Stimulated activated CD4-positive, alpha-beta T cell treated with anti-CD3 and anti-CD28 coated beads, Interleukin-4, amount 100 ng/mL, for 1 hour (primary cell): ENCODE results near the gene SENP2.
"Not testable (repeated sequence)": the region's sequence is repeated elsewhere in the genome, so short reads cannot be mapped to it uniquely, and the experiment has no call there.

Source experiments
- DNase-seq: peaks from one replicate; pipeline ENCODE4 v3.0.0-alpha.2; 2020

The SENP2 gene

DNA sequence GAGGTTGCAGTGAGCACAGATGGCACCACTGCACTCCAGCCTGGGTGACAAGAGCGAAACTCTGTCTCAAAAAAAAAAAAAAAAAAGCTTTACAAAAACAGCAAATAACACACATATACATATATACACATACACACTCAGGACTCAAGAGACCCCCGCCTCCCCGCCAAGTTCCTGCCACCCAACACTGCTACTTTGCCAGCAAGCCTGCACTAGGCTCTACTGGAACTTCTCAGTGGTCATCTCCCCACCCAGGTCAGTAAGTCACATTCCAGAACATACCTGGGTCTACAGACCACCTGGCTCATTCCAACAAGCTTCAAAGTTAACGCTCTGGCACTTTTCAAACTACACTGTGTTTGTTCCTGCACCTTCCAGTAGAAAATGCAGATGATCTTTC is 62.3 kb downstream of the SENP2 start:
- no peak for DNase-seq

- no peak for DNase-seq
These were observed 63.3 kb downstream of the SENP2 start for GRCh38 chr3:185649414-185649813.

DNA sequence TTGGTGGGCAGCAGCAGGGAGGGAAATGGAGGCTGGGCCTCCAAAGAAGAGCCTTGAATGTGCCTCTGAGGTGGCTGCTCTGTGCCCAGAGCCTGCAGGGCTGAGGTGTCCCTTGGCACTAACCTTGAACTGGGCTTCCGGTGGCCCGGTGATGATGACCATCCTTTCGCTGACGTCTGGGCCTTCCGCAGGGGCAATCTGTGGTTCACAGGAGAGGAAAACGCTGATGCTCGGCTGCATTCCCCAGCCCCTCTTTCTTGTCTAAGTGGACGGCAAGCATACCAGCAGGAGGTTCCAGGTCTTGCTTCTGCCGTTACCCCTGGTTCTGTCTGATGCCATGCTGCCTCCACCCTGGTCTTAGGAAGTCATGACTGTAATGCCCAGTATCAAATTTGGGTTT is 65.9 kb downstream of the SENP2 start:
- DNase-seq, result no peak

DNA sequence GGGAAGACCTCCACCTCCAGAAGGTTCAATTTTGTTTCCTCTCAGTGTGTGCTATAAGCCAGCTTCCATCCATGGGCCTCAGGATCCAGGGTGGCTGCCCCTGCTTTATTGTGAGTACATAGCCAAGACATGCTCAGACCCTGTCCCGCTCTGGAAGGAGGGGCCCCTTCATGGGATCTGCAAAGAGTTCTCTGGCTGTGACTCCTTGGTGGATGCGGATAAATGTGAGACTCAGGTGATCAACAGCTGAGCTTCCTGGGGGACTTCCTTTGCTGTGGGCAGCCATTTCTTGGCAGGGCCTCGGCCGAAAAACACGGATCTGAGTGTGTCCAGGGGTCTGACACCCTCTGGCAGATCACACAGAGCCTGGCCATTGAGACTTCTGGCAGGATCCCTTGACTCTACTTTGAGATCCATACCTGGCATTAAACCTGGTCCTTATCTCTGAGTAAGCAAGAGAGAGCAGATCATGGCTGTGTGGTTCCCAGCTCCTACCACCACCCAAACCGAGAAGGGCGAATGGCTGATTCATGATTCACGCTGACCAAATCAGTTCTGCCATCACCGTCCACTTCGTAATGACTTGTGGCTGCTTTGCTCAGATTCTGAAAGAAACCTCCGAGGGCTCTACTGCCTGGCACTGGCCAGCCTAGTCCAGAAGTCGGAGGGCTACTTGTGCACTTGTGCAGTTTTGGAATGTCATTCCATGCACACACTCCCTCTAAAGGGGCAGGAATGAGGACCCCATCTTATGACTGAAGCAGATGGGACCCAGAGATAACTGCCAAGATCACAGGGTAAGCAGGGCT is 68.1 kb downstream of the SENP2 start:
- no peak for DNase-seq

- DNase-seq, result no peak
These were observed 68.7 kb downstream of the SENP2 start for GRCh38 chr3:185654758-185655145.

DNA sequence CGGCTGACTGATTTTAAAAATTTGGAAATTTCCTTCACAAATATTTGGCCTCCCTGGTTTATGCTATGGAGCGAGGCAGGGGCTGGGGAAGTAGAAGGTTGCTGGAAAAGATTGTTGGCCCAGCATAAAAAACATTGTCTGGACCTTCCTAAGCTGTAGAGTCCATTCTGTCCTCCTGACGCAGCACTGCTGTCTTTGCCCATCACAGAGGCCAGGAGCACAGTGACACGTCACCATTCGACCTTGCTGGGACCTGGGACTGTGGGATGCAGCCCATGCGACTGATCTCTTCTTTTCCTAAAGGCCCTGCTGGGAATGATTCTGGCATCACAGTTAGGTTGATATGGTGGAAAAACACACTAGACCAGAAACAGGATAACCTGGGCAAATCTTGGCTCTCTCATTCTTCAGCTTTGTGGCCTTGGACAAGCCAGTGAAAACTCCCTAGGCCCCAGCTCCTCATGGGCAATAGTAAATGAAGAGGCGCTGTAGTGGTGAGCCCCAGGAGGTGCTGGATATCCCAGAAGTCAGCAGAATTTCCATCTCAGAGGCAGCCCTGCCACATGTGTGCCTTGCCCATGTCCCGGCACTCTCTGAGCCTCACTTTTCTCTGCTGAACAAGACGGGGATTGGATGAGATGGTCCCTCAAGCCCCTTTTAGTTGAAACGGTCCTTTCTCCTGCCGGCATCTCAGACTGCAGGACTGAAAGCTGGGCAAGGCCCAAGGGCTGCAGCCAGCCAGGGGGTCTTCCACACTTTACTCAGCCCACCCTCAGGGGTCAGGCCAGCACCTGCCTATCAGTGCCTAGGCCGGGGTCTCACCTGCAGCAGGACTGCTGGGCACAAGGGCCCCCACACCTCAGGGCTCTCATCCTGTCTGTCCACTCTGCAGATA is 69.6 kb downstream of the SENP2 start:
- no peak for DNase-seq

DNA sequence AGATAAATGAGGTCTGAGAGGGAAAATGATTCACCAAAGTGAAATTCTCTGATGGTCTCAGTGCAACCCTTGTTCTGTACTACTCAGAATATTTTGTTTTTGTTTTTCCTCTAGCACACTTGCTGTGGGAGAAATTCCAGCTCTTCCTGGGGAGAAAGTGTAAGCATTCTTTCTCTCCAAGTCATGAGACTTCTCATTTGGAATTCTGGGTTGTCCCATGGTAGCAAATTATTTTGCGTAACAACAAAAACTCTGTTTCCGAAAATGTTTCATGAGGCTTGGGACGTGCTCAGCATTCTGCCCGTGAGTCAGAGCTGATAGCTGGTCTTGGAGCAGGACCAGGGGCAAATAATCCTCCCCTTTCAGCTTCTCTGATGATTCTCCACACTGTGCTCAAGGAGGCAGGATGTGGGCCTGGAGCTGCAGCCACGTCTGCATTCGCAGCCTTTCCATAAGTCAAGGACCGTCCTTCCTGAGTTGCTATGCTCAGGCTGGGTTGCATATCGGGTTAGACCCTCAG is 70.3 kb downstream of the SENP2 start:
- no peak for DNase-seq

DNA sequence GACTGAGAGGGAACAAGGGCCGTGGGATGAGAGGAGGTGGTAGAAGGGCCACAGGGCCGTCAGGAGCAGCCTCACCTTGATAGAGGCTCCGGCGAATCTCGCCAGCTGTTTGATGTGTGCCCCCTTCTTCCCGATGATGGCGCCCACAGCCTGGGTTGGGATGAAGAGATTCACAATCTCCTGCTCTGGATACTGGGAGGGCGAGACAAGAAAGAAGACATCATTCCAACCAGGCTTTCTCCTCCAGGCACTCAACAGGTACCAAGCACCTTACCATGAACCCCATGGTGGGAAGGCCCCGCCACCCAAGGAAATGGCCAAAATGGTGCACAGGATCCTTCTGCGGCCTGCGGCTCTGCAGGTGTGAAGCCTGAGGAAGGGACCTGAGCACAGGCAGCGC is 71.1 kb downstream of the SENP2 start:
- DNase-seq, result no peak

DNA sequence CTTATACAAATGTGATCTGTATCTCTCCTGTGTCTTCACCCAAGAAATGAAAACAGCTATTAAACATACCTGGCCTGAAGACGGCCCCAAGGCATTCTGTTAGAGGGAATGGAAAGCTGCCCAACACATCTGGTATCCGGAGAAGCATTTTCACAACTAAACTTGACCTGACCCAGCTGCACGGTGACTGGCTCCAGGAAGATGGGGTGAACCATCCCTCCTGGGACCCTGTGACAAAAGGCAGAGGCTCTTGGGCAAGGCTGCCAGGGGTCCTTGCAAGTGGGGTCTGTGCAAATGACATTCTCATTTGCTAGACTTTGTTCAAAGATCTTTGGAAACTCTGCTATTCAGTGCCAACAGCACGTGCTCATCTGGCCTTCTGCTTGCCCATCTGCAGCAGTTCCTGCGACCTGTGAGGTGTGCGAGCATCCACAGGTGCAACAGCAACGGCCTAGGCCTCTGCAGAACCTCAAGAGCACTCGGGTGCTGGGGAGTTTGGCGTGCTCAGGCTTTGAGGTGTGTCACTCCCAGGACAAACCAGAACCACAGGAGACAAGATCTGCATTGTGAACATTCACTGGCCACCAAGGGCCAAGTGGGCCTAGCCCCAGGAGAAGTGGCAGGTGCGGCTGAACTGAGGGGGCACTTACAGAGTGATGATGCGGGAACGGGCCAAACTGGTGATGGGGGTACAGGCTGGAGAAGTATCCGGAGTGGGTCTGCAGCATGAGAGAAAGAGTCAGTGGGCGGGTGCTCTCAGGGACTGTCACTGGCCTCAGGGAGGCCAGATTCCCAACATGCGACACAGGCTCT is 71.8 kb downstream of the SENP2 start:
- no peak for DNase-seq

GRCh38 chr3:185658504-185658912 is 72.4 kb downstream of the SENP2 start:
- DNase-seq, result no peak

GRCh38 chr3:185658943-185659342 is 72.8 kb downstream of the SENP2 start:
- DNase-seq, result no peak

GRCh38 chr3:185659942-185660921 is 74.1 kb downstream of the SENP2 start:
- peak; percentile 58 for DNase-seq

DNA sequence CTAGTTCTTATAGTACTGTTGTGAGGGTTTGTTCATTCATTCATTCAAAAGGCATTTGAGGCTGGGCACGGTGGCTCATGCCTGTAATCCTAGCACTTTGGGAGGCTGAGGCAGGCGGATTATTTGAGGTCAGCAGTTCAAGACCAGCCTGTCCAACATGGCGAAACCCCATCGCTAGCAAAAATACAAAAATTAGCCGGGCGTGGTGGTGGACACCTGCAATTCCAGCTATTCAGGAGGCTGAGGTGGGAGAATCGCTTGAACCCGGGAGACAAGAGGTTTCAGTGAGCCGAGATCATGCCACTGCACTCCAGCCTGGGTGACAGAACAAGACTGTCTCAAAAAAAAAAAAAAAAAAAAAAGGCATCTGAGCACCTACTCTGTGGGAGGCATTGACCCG is 75.2 kb downstream of the SENP2 start:
- DNase-seq, result not testable (repeated sequence)

- DNase-seq, result no peak
These were observed 75.7 kb downstream of the SENP2 start for GRCh38 chr3:185661772-185662171.

DNA sequence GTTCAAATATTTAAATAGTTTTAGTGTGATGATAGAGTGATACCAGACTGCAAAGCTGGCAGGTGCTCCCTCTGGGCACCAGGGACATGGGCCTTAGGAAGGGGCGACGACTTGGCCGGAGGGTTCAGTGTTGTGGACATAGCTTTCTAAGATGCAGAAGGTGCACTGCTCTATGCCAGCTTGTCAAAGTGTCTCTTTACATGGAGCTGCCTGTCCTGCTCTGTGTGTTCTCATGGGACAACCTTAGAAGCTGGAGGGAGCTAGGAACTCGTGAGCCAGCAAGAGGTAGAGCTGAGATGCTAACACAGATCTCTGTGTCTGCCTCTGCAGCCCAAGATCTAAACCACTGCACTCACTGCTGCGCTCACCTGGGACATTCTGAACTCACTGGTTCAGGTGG is 77.8 kb downstream of the SENP2 start:
- DNase-seq, result no peak

GRCh38 chr3:185667574-185667973 is 81.5 kb downstream of the SENP2 start:
- no peak for DNase-seq

GRCh38 chr3:185677146-185677829 is 91.2 kb downstream of the SENP2 start:
- DNase-seq, result no peak

DNA sequence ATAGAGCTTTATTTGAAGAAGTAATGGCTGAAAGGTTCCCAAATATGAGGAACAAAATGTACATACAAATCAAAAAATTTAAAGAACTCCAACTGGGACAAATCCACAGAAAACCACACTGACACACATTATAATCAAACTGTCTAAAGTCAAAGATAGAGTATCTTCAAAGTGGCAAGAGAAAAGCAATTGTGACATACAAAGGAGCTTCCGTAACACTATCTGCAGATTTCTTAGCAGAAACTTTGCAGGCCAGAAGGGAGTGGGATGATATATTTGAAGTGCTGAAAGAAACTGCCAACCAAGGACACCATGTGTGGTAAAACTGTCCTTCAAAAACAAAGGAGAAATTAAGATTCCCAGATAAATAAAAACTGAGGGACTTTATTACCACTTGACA is 91.9 kb downstream of the SENP2 start:
- no peak for DNase-seq

GRCh38 chr3:185680231-185680630 is 94.1 kb downstream of the SENP2 start:
- DNase-seq, result no peak
